AG10803 (cell line): ENCODE results near the gene PRPF40B.

Source experiments
- DNase-seq: peaks from one replicate; pipeline ENCODE4 v3.0.0; 2010; ENCODE audit warnings: low read depth
- H3K4me3 ChIP-seq: 2 replicates; pipeline ENCODE4 v1.5.1; 2011; ENCODE audit warnings: mild to moderate bottlenecking, low read length, control low read depth
- CTCF ChIP-seq: conservative IDR thresholded peaks from 2 replicates; pipeline ENCODE4 v1.5.1; 2011; ENCODE audit warnings: mild to moderate bottlenecking, low read length, control low read depth, inconsistent platforms

Gene PRPF40B

GRCh38 chr12:49623142-49623904, at the start of gene PRPF40B:
PRPF40B (plus strand) TSS chr12:49623561; CDS start chr12:49623591, 30 bp downstream.
- DNase-seq, result peak; percentile 78
- TF ChIP-seq CTCF, result no peak; the same call in 1 of the 2 replicates
- H3K4me3 ChIP-seq, result peak within 1 kb of the TSS; percentile 74

- no peak for DNase-seq
- TF ChIP-seq CTCF, result no peak
Observed at GRCh38 chr12:49577589-49578315, 45.6 kb upstream of the PRPF40B start.

GRCh38 chr12:49578471-49579112, 44.8 kb upstream of the PRPF40B start:
- DNase-seq, result no peak
- H3K4me3 ChIP-seq, result no peak overlapping the region
- TF ChIP-seq CTCF, result no peak

More at GRCh38 chr12:49577589-49578315, 45.6 kb upstream of the PRPF40B start:
- no peak overlapping the region for H3K4me3 ChIP-seq

- TF ChIP-seq CTCF, result peak; percentile 88
Observed at GRCh38 chr12:49580572-49581535, 42.5 kb upstream of the PRPF40B start.

GRCh38 chr12:49582201-49582600, 41.2 kb upstream of the PRPF40B start:
- no peak for DNase-seq
- no peak overlapping the region for H3K4me3 ChIP-seq
- no peak for TF ChIP-seq CTCF

More at GRCh38 chr12:49580572-49581535, 42.5 kb upstream of the PRPF40B start:
- peak; percentile 64 for DNase-seq
- no peak overlapping the region for H3K4me3 ChIP-seq

GRCh38 chr12:49582850-49583249, 40.5 kb upstream of the PRPF40B start:
- DNase-seq, result peak; percentile 24
- H3K4me3 ChIP-seq, result no peak overlapping the region
- no peak for TF ChIP-seq CTCF
